ENCODE results near the gene TANGO2. TPM values are rescaled to one million over a fixed set of nuclear protein-coding genes. Genes with fewer than 3 reads are reported as not detected.

Gene TANGO2
- total and polyA plus RNA-seq, 2 experiments from 2014 or later: 18.7 to 21.9 TPM

GRCh38 chr22:20089977-20090729 lies 69.2 kb downstream of the TANGO2 start:
- H3K27ac ChIP-seq: no peak overlapping the region
- peaks cover 84% of the 10 kb centered on the region for H3K36me3 ChIP-seq
- H3K4me1 ChIP-seq (ENCODE audit: low read depth): peaks cover 2% of the 10 kb centered on the region
- H3K4me3 ChIP-seq: no peak overlapping the region
- H3K27me3 ChIP-seq: no peaks in the 10 kb centered on the region
- no peak for DNase-seq (ENCODE audit: low read depth in 1 of 2, low spot score in 1 of 2)
- TF ChIP-seq CTCF (IDR thresholded peaks at IDR 0.05; ENCODE audit: low read depth, low read length): no peak
- no peaks in the 10 kb centered on the region for H3K9me3 ChIP-seq (ENCODE audit: low read depth)

- DNase-seq (ENCODE audit: low read depth in 1 of 2, low spot score in 1 of 2): no peak
- Histone ChIP-seq H3K27me3 (no peaks in the 10 kb centered on the region), H3K9me3 (ENCODE audit: low read depth) (no peaks in the 10 kb centered on the region), H3K4me1 (ENCODE audit: low read depth) (no peaks in the 10 kb centered on the region), H3K27ac (no peak overlapping the region), H3K4me3 (no peak overlapping the region), H3K36me3 (peaks cover 86% of the 10 kb centered on the region)
- no peak for TF ChIP-seq CTCF (IDR thresholded peaks at IDR 0.05; ENCODE audit: low read depth, low read length)
Measured at GRCh38 chr22:20090730-20091240, 69.9 kb downstream of the TANGO2 start.

- Histone ChIP-seq H3K36me3 (peaks cover 81% of the 10 kb centered on the region), H3K4me3 (no peak overlapping the region)
- TF ChIP-seq CTCF (IDR thresholded peaks at IDR 0.05; ENCODE audit: low read depth, low read length): no peak
Measured at GRCh38 chr22:20091690-20092476, 71.0 kb downstream of the TANGO2 start.

GRCh38 chr22:20092477-20092854 lies 71.6 kb downstream of the TANGO2 start:
- H3K36me3 ChIP-seq: peaks cover 78% of the 10 kb centered on the region
- no peak for DNase-seq (ENCODE audit: low read depth in 1 of 2, low spot score in 1 of 2)
- no peaks in the 10 kb centered on the region for H3K27me3 ChIP-seq
- no peaks in the 10 kb centered on the region for H3K9me3 ChIP-seq (ENCODE audit: low read depth)
- H3K4me3 ChIP-seq: no peak overlapping the region
- H3K27ac ChIP-seq: no peak overlapping the region
- no peaks in the 10 kb centered on the region for H3K4me1 ChIP-seq (ENCODE audit: low read depth)
- TF ChIP-seq CTCF (IDR thresholded peaks at IDR 0.05; ENCODE audit: low read depth, low read length): no peak

More at GRCh38 chr22:20091690-20092476, 71.0 kb downstream of the TANGO2 start:
- DNase-seq (ENCODE audit: low read depth in 1 of 2, low spot score in 1 of 2): no peak
- Histone ChIP-seq H3K27me3 (no peaks in the 10 kb centered on the region), H3K27ac (no peak overlapping the region), H3K4me1 (ENCODE audit: low read depth) (no peaks in the 10 kb centered on the region), H3K9me3 (ENCODE audit: low read depth) (no peaks in the 10 kb centered on the region)

- DNase-seq (ENCODE audit: low read depth in 1 of 2, low spot score in 1 of 2): no peak
- no peak overlapping the region for H3K4me3 ChIP-seq
- no peaks in the 10 kb centered on the region for H3K9me3 ChIP-seq (ENCODE audit: low read depth)
- no peak overlapping the region for H3K27ac ChIP-seq
- H3K36me3 ChIP-seq: peaks cover 72% of the 10 kb centered on the region
- TF ChIP-seq CTCF (IDR thresholded peaks at IDR 0.05; ENCODE audit: low read depth, low read length): no peak
- no peaks in the 10 kb centered on the region for H3K27me3 ChIP-seq
- H3K4me1 ChIP-seq (ENCODE audit: low read depth): no peaks in the 10 kb centered on the region
Measured at GRCh38 chr22:20093418-20094196, 72.7 kb downstream of the TANGO2 start.

All from cardiac muscle cell (in vitro differentiated cells and primary cell).